Measurements from ENCODE around the gene DAB1. TPM values are rescaled to one million over a fixed set of nuclear protein-coding genes. Genes with fewer than 3 reads are reported as not detected.

DAB1 gene
- total RNA-seq, 1 donor from 2014 or later = 19.1 TPM

DNA sequence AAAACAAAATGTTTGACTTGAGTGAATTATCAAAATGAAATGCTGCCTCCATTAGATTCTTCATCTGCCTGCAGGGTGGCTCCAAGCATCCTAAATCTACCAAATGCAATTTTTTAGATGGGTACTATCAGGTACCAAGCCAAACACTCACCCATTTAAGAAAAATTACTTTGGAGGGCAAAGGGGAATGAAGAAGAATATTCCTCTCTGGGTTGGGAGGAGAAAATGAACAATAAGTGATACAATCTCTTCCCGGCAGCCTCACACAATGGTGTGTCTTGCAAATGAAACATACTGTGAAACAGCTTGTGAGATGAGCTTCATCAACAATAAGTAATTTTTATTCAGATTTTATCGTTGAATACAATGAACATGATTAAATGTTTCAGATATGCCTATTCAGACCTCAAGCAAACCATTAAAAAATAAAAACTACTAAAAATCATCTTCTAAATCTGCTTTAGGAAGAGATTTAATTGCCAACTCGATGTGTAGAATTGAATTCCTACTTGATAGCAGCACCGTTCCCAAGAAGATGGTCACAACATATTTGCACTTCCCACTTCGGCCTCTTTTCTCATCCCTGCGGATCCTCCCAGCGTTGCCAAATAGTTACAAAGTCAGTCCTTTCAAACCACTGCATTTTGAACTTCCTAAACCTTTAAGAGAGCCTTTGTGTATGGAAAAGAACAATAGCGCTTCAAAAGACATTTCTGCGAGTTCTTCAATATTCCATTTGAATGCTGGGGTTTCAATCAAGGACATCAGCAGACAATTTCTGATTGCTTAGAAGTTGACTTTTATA lies 2.7 kb downstream of the DAB1 start:
- H3K4me1 Mint-ChIP-seq (ENCODE audit: unreplicated experiment) = peaks cover 8% of the 10 kb centered on the region
- no peaks in the 10 kb centered on the region for H3K27me3 Mint-ChIP-seq (ENCODE audit: unreplicated experiment)
- peak overlapping the region; percentile 99 for H3K4me3 Mint-ChIP-seq (ENCODE audit: unreplicated experiment)
- TF ChIP-seq, protein P1, sequence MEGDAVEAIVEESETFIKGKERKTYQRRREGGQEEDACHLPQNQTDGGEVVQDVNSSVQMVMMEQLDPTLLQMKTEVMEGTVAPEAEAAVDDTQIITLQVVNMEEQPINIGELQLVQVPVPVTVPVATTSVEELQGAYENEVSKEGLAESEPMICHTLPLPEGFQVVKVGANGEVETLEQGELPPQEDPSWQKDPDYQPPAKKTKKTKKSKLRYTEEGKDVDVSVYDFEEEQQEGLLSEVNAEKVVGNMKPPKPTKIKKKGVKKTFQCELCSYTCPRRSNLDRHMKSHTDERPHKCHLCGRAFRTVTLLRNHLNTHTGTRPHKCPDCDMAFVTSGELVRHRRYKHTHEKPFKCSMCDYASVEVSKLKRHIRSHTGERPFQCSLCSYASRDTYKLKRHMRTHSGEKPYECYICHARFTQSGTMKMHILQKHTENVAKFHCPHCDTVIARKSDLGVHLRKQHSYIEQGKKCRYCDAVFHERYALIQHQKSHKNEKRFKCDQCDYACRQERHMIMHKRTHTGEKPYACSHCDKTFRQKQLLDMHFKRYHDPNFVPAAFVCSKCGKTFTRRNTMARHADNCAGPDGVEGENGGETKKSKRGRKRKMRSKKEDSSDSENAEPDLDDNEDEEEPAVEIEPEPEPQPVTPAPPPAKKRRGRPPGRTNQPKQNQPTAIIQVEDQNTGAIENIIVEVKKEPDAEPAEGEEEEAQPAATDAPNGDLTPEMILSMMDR (IDR thresholded peaks at IDR 0.05; ENCODE audit: unreplicated experiment) = no peak
- H3K9me3 Mint-ChIP-seq (ENCODE audit: unreplicated experiment) = no peaks in the 10 kb centered on the region
- peak overlapping the region; percentile 32 for H3K27ac Mint-ChIP-seq (ENCODE audit: unreplicated experiment)
- no peak for DNase-seq (ENCODE audit: low spot score)
- H3K36me3 Mint-ChIP-seq (ENCODE audit: low read depth, unreplicated experiment) = no peaks in the 10 kb centered on the region

DNA sequence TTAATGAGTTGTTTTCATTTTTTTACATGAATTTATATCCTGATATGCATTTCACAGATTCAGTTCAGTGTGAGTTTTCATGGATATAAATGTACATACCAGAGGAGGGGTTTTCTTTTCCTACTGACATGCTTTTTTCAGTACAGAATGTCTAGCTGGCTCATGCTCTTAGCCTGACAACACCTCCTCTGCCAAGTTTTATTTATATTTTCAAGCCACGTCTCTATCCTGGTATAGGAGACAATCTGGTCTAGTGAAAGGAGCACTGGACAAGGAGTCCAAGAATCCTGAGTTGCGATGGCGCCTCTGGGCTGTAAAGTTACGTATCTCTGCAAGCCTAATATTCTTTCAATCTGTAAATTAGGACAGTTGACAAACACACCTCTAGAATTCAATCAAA lies 4.9 kb downstream of the DAB1 start:
- no peak overlapping the region for H3K4me3 Mint-ChIP-seq (ENCODE audit: unreplicated experiment)
- H3K27ac Mint-ChIP-seq (ENCODE audit: unreplicated experiment) = no peak overlapping the region
- H3K36me3 Mint-ChIP-seq (ENCODE audit: low read depth, unreplicated experiment) = no peaks in the 10 kb centered on the region
- peaks cover 5% of the 10 kb centered on the region for H3K4me1 Mint-ChIP-seq (ENCODE audit: unreplicated experiment)
- H3K9me3 Mint-ChIP-seq (ENCODE audit: unreplicated experiment) = no peaks in the 10 kb centered on the region
- DNase-seq (ENCODE audit: low spot score) = no peak
- H3K27me3 Mint-ChIP-seq (ENCODE audit: unreplicated experiment) = no peaks in the 10 kb centered on the region
- TF ChIP-seq, protein P1 (IDR thresholded peaks at IDR 0.05; ENCODE audit: unreplicated experiment) = no peak

DNA sequence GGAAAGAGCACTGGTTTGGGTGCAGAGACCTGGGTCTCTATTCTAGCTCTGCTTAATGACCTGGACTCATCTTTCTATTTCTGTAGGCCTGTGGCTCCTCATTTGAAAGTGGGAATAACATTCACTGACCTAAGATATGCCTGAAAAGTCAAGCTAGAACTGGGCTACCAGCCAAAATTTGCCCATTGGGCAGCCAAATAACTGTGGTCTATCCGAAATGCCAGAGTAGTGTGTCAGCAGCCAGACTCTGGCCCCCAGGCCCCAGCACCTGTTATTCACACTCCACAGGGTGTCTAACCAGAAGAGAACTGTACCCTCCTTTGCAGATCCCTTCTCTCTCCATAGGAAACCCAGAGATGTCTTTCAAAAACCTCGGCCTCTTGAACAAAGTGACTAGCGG lies 12.6 kb downstream of the DAB1 start:
- no peak overlapping the region for H3K4me3 Mint-ChIP-seq (ENCODE audit: unreplicated experiment)
- no peaks in the 10 kb centered on the region for H3K9me3 Mint-ChIP-seq (ENCODE audit: unreplicated experiment)
- peaks cover 7% of the 10 kb centered on the region for H3K36me3 Mint-ChIP-seq (ENCODE audit: low read depth, unreplicated experiment)
- no peaks in the 10 kb centered on the region for H3K27me3 Mint-ChIP-seq (ENCODE audit: unreplicated experiment)
- H3K27ac Mint-ChIP-seq (ENCODE audit: unreplicated experiment) = no peak overlapping the region
- DNase-seq (ENCODE audit: low spot score) = no peak
- H3K4me1 Mint-ChIP-seq (ENCODE audit: unreplicated experiment) = peaks cover 11% of the 10 kb centered on the region
- TF ChIP-seq, protein P1 (IDR thresholded peaks at IDR 0.05; ENCODE audit: unreplicated experiment) = no peak

DNA sequence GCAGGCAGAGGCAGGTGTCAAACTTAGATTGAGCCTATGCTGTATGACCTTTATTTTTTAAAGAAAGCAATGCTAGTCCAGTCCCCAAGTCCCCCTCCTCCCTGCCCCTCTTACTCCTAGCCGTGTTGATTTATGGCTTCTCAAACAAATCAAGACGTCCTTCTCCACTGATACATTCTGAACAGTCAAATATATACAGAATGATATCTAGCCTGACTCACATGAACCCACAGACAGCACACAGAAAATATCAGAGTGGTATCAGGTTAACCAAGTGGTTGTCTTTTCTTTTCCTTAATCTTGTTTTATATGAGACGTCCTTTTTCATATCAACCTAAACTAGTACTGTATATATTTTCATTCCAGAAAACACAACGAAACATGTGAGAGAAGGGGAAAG lies 13.4 kb downstream of the DAB1 start:
- Mint-ChIP-seq H3K4me1 (ENCODE audit: unreplicated experiment) (peaks cover 11% of the 10 kb centered on the region), H3K4me3 (ENCODE audit: unreplicated experiment) (no peak overlapping the region), H3K27ac (ENCODE audit: unreplicated experiment) (no peak overlapping the region)

DNA sequence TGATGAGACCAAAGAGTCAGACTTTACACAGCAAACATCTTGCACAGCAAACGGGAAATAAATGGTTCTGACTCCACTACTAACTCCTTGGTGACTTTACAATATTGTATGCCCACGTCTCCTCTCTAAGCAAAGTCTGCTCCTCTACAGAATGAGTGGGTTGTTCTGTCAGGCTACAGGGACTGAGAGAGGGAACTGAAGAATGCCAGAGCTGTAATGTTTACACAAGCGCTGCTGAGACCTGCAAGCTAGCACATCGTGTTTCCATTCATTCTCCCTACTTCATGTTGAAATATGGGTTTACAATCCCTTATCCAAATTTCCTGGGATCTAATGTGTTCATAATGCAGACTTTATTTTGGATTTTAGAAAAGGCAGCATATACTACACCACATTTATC lies 15.9 kb downstream of the DAB1 start:
- peaks cover 7% of the 10 kb centered on the region for H3K36me3 Mint-ChIP-seq (ENCODE audit: low read depth, unreplicated experiment)
- H3K4me3 Mint-ChIP-seq (ENCODE audit: unreplicated experiment) = no peak overlapping the region
- TF ChIP-seq, protein P1 (IDR thresholded peaks at IDR 0.05; ENCODE audit: unreplicated experiment) = no peak
- H3K4me1 Mint-ChIP-seq (ENCODE audit: unreplicated experiment) = peaks cover 11% of the 10 kb centered on the region
- DNase-seq (ENCODE audit: low spot score) = no peak
- H3K27me3 Mint-ChIP-seq (ENCODE audit: unreplicated experiment) = no peaks in the 10 kb centered on the region
- H3K27ac Mint-ChIP-seq (ENCODE audit: unreplicated experiment) = no peak overlapping the region
- no peaks in the 10 kb centered on the region for H3K9me3 Mint-ChIP-seq (ENCODE audit: unreplicated experiment)

More for the DNA sequence above, 13.4 kb downstream of the DAB1 start:
- H3K9me3 Mint-ChIP-seq (ENCODE audit: unreplicated experiment) = no peaks in the 10 kb centered on the region
- TF ChIP-seq, protein P1 (IDR thresholded peaks at IDR 0.05; ENCODE audit: unreplicated experiment) = no peak
- H3K27me3 Mint-ChIP-seq (ENCODE audit: unreplicated experiment) = no peaks in the 10 kb centered on the region
- H3K36me3 Mint-ChIP-seq (ENCODE audit: low read depth, unreplicated experiment) = peaks cover 7% of the 10 kb centered on the region
- DNase-seq (ENCODE audit: low spot score) = no peak

Data from endothelial cell (in vitro differentiated cells).